Testis (tissue), 3 donors: ENCODE measurements around the gene RPL10. TPM values are rescaled to one million over a fixed set of nuclear protein-coding genes. Genes with fewer than 3 reads are reported as not detected.

ENCODE experiments used
- DNase-seq: peaks from one replicate; pipeline ENCODE4 v3.0.0-alpha.2; 2019
- H3K27ac ChIP-seq, 2 donors: fragments of 200-600 bp; sonication (generic); one replicate each; pipeline ENCODE4 v1.5.1; 2019
- H3K27me3 ChIP-seq: fragments of 200-600 bp; sonication (generic); one replicate; pipeline ENCODE4 v1.5.1; 2019
- H3K36me3 ChIP-seq: fragments of 200-600 bp; sonication (generic); one replicate; pipeline ENCODE4 v1.5.1; 2017; ENCODE audit warnings: low read depth; ENCODE audit errors: missing control alignments
- H3K4me1 ChIP-seq: fragments of 200-600 bp; sonication (generic); one replicate; pipeline ENCODE4 v1.5.1; 2019
- H3K4me3 ChIP-seq, 2 donors: fragments of 200-600 bp; sonication (generic); one replicate each; pipeline ENCODE4 v1.5.1; 2017 to 2019
- H3K9me3 ChIP-seq: fragments of 200-600 bp; sonication (generic); one replicate; pipeline ENCODE4 v1.5.1; 2017
- POLR2A ChIP-seq: fragments of 450-650 bp; IDR thresholded peaks from one replicate; pipeline ENCODE4 v1.6.1; 2017; ENCODE audit warnings: antibody characterized with exemption, mild to moderate bottlenecking, moderate library complexity
- WGBS, 2 donors: methylation state at CpG; one replicate each; pipeline ENCODE4 v1.1.5; 2018; 5-methylcytosine and 5-hydroxymethylcytosine counted together
- intact Hi-C: fragments of 100-400 bp; cut with DNase I; formaldehyde crosslinking; loops from one replicate; pipeline ENCODE4 v1.15.1; 2023; ENCODE audit warnings: low total_unique reads
- polyA plus RNA-seq: library from polyadenylated mRNA; stranded (reverse); fragments of 350-450 nt; fragmentation: Illumina TruSeq; extraction: RNeasy Lipid Tissue Mini Kit (QIAGEN cat#74804); gene quantifications from one replicate; pipeline ENCODE4 v1.2.3, GENCODE V29; 2014; ENCODE audit warnings: low read depth, low replicate concordance; ENCODE audit not compliant: insufficient read depth
- total RNA-seq, 2 donors: library from RNA; depleted of rRNA; stranded (reverse); fragments of >200 nt; gene quantifications; one replicate each; pipeline ENCODE4 v1.2.3, GENCODE V29; 2016
- TF ChIP-seq, protein P1 (sequence below), 3 experiments: fragments of 450-650 bp in 2 of 3; fragments of 200-600 bp in 1 of 3; sonication (generic) in 1 of 3; IDR thresholded peaks; one replicate each; pipeline ENCODE4 v1.5.1; 2016 to 2019; ENCODE audit warnings: antibody characterized with exemption in 3 of 3, mild to moderate bottlenecking in 2 of 3, moderate library complexity in 1 of 3

The RPL10 gene
- total and polyA plus RNA-seq, 3 donors from 2014 or later, result 925 to 1,913 (median 1,423) TPM

GRCh38 chrX:154375156-154375504, 23.0 kb upstream of the RPL10 start:
- Histone ChIP-seq H3K4me1 (no peaks in the 10 kb centered on the region), H3K27ac (peak overlapping the region; percentile 27 to 80)

GRCh38 chrX:154376774-154377173, 21.4 kb upstream of the RPL10 start:
- no peak for TF ChIP-seq POLR2A
- TF ChIP-seq, protein P1, sequence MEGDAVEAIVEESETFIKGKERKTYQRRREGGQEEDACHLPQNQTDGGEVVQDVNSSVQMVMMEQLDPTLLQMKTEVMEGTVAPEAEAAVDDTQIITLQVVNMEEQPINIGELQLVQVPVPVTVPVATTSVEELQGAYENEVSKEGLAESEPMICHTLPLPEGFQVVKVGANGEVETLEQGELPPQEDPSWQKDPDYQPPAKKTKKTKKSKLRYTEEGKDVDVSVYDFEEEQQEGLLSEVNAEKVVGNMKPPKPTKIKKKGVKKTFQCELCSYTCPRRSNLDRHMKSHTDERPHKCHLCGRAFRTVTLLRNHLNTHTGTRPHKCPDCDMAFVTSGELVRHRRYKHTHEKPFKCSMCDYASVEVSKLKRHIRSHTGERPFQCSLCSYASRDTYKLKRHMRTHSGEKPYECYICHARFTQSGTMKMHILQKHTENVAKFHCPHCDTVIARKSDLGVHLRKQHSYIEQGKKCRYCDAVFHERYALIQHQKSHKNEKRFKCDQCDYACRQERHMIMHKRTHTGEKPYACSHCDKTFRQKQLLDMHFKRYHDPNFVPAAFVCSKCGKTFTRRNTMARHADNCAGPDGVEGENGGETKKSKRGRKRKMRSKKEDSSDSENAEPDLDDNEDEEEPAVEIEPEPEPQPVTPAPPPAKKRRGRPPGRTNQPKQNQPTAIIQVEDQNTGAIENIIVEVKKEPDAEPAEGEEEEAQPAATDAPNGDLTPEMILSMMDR (IDR thresholded peaks at IDR 0.05), result no peak
- H3K27me3 ChIP-seq, result no peaks in the 10 kb centered on the region
- no peaks in the 10 kb centered on the region for H3K36me3 ChIP-seq
- no peaks in the 10 kb centered on the region for H3K9me3 ChIP-seq
- 32 to 40% methylated on average over 2 to 3 of the region's 3 CpGs for WGBS, 2 donors
- DNase-seq, result no peak
- no peak overlapping the region for H3K4me3 ChIP-seq
- H3K27ac ChIP-seq, result no peak overlapping the region
- no peaks in the 10 kb centered on the region for H3K4me1 ChIP-seq
- intact Hi-C loops, result no loop called here

More at GRCh38 chrX:154375156-154375504, 23.0 kb upstream of the RPL10 start:
- no peak for DNase-seq
- TF ChIP-seq POLR2A, result no peak
- TF ChIP-seq, protein P1 (IDR thresholded peaks at IDR 0.05), result no peak
- no peaks in the 10 kb centered on the region for H3K27me3 ChIP-seq
- H3K36me3 ChIP-seq, result no peaks in the 10 kb centered on the region
- no peaks in the 10 kb centered on the region for H3K9me3 ChIP-seq
- intact Hi-C loops, result no loop called here
- H3K4me3 ChIP-seq, result peak overlapping the region in 1 of 2 donors; percentile 40
- 44 to 65% methylated on average over 5 to 10 of the region's 10 CpGs for WGBS, 2 donors

DNA sequence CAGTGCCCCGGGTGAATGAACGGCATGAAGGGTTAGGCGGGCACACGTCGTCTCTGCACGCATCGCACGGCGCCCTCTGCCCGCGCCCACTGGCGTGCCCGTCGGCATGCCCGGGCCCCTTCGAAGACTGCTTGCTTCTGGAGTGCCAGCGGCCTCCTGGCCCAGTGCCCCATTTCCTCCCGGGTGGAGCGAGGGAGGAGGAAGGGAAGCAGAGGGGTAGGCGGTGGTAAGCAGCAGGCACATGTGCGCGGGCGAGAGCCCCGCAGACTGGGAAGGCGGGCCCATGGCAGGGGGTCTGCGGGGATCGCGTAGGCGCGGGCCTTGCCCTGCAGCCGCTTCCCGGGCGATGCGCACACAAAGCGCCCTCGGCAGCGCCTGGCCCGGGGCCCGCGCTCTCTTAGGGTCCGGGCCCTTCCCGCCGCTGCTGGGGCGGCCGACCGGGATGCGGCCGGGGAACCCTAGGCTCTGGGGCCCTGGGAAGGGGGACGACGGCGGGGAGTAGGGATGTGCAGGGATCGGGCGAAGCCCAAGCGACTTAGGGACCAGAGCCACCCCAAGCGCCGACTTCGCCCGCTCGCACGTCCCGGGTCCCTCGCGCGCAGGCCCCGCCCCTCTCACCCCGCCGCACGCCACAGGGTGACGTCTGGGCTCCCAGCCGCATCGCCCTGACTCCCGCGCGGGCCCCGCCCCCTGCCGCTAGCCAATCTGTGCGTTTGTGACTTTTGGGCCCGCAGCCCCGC, 19.9 kb upstream of the RPL10 start:
- DNase-seq, result peak; percentile 29
- peak; percentile 81 for TF ChIP-seq POLR2A
- TF ChIP-seq, protein P1 (IDR thresholded peaks at IDR 0.05), result no peak
- Histone ChIP-seq H3K27me3 (no peaks in the 10 kb centered on the region), H3K4me3 (peak overlapping the region; percentile 48 to 63), H3K4me1 (no peaks in the 10 kb centered on the region), H3K27ac (peak overlapping the region; percentile 96), H3K36me3 (no peaks in the 10 kb centered on the region), H3K9me3 (no peaks in the 10 kb centered on the region)
- intact Hi-C loops, result no loop called here
- whole genome bisulfite sequencing, 2 donors, result 3% methylated on average over 17 of the region's 79 CpGs; no CpG with 5 or more reads in 1 of the 2 donors

DNA sequence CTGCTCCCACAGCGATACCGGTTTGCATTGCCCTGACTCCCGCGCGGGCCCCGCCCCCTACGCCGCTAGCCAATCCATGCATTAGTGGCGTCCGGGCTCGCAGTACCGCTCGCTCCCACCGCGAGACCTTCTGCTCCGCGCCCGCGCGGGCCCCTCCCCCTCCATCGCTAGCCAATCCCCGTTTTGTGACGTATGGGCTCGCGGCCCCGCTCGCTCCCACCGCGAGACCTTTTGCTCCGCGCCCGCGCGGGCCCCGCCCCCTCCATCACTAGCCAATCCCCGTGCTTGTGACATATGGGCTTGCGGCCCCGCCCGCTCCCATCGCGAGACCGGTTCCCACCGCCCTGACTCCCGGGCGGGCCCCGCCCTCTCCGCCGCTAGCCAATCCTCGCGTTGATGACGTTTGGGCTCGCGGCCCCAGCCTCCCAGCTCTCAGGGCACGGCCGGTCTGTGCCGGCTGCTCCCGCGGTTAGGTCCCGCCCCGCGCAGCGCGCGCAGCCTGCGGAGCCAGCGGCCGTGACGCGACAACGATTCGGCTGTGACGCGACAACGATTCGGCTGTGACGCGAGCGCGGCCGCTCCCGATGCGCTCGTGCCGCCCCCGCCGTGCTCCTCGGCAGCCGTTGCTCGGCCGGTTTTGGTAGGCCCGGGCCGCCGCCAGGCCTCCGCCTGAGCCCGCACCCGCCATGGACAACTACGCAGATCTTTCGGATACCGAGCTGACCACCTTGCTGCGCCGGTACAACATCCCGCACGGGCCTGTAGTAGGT, 19.2 kb upstream of the RPL10 start, which contains the start of gene EMD:
TSS of gene EMD (plus strand) at position 497 of the 770 bp plus-strand sequence. CDS start at position 687, 190 bp downstream.
- WGBS, 2 donors, result 0% methylated on average over 5 of the region's 103 CpGs; no CpG with 5 or more reads in 1 of the 2 donors
- TF ChIP-seq POLR2A, result peak; percentile 75
- TF ChIP-seq, protein P1 (IDR thresholded peaks at IDR 0.05), result peak in 1 of 3 experiments; percentile 4
- Histone ChIP-seq H3K9me3 (no peaks in the 10 kb centered on the region), H3K4me3 (peak within 1 kb of the TSS; percentile 68 to 85), H3K36me3 (no peaks in the 10 kb centered on the region), H3K27me3 (no peaks in the 10 kb centered on the region), H3K4me1 (peaks cover 5% of the 10 kb centered on the region), H3K27ac (peak within 1 kb of the TSS; percentile 98 to 99)
- intact Hi-C loops, result no loop called here
- peak; percentile 97 for DNase-seq
